Breast epithelium (tissue), 4 donors: ENCODE measurements around the gene VPS13C. TPM values are rescaled to one million over a fixed set of nuclear protein-coding genes. Genes with fewer than 3 reads are reported as not detected.

Experiments used
- DNase-seq, 2 donors: peaks; one replicate each; pipeline ENCODE4 v3.0.0-alpha.2; 2019; ENCODE audit warnings: low spot score in 2 of 2
- H3K27ac ChIP-seq, 2 donors: fragments of 200-600 bp; sonication (generic) in 1 of 2; one replicate each; pipeline ENCODE4 v1.5.1; 2016 to 2019; ENCODE audit warnings: mild to moderate bottlenecking in 1 of 2
- H3K27me3 ChIP-seq, 2 donors: fragments of 200-600 bp; sonication (generic) in 1 of 2; one replicate each; pipeline versions ENCODE4 v1.5.1 to v1.6.0; 2017 to 2019; ENCODE audit warnings: control low read depth in 1 of 2, mild to moderate bottlenecking in 1 of 2
- H3K36me3 ChIP-seq: fragments of 200-600 bp; one replicate; pipeline ENCODE4 v1.5.1; 2019
- H3K4me1 ChIP-seq, 2 donors: fragments of 200-600 bp; sonication (generic); one replicate each; pipeline ENCODE4 v1.5.1; 2016 to 2019; ENCODE audit warnings: control low read depth in 1 of 2
- H3K4me3 ChIP-seq, 3 donors: fragments of 200-600 bp; sonication (generic); 1 replicate in 2 of 3; 2 replicates in 1 of 3; pipeline ENCODE4 v1.5.1; 2016 to 2019; ENCODE audit warnings: mild to moderate bottlenecking in 3 of 3, moderate library complexity in 2 of 3
- H3K9me3 ChIP-seq, 2 donors: fragments of 200-600 bp; sonication (generic) in 1 of 2; one replicate each; pipeline ENCODE4 v1.5.1; 2016 to 2019; ENCODE audit warnings: control low read depth in 1 of 2
- POLR2A ChIP-seq: fragments of 450-650 bp; IDR thresholded peaks from one replicate; pipeline ENCODE4 v1.6.1; 2016; ENCODE audit warnings: antibody characterized with exemption, mild to moderate bottlenecking, moderate library complexity
- POLR2AphosphoS5 ChIP-seq, 3 donors: sonication (generic); formaldehyde crosslinking; IDR thresholded peaks; one replicate each; pipeline ENCODE4 v1.6.1; 2017; ENCODE audit warnings: antibody characterized with exemption in 3 of 3
- intact Hi-C: fragments of 100-400 bp; cut with DNase I; formaldehyde crosslinking; loops from one replicate; pipeline ENCODE4 v1.15.1; 2023; ENCODE audit warnings: low total_unique reads
- total RNA-seq, 3 donors: library from RNA; depleted of rRNA; stranded (reverse); fragments of >200 nt; gene quantifications; one replicate each; pipeline ENCODE4 v1.1.0, GENCODE V29; 2016
- TF ChIP-seq, protein P1 (sequence below), 3 donors: fragments of 450-650 bp; IDR thresholded peaks; one replicate each; pipeline ENCODE4 v1.5.1; 2016 to 2017; ENCODE audit warnings: antibody characterized with exemption in 3 of 3, mild to moderate bottlenecking in 3 of 3, moderate library complexity in 3 of 3

Gene VPS13C
- total RNA-seq, 3 donors from 2014 or later, result 94.4 to 140 (median 117) TPM

DNA sequence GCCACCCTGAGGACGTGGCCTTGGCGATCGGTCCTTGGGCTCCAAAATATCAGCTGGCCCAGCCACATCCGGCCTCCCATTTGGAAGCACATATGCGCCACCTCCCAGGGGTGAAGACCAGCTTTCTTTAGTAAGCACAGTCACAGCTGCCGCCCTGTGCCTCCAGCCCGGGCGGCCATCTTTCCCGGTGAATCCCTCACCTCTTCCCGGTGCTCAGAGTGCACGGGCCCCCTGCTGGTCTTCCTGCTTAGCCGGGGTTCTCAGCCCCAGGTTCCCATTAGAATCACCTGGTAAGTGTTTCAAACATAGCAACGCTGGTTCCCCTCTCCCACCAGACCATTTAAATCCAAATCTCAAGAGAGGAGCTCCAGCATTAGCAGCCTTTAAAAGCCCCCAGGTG is 232.2 kb downstream of the VPS13C start:
- Histone ChIP-seq H3K36me3 (no peaks in the 10 kb centered on the region), H3K4me1 (no peaks in the 10 kb centered on the region), H3K27me3 (no peaks in the 10 kb centered on the region), H3K9me3 (no peaks in the 10 kb centered on the region), H3K27ac (no peak overlapping the region), H3K4me3 (no peak overlapping the region)
- DNase-seq, result no peak
- TF ChIP-seq, protein P1, sequence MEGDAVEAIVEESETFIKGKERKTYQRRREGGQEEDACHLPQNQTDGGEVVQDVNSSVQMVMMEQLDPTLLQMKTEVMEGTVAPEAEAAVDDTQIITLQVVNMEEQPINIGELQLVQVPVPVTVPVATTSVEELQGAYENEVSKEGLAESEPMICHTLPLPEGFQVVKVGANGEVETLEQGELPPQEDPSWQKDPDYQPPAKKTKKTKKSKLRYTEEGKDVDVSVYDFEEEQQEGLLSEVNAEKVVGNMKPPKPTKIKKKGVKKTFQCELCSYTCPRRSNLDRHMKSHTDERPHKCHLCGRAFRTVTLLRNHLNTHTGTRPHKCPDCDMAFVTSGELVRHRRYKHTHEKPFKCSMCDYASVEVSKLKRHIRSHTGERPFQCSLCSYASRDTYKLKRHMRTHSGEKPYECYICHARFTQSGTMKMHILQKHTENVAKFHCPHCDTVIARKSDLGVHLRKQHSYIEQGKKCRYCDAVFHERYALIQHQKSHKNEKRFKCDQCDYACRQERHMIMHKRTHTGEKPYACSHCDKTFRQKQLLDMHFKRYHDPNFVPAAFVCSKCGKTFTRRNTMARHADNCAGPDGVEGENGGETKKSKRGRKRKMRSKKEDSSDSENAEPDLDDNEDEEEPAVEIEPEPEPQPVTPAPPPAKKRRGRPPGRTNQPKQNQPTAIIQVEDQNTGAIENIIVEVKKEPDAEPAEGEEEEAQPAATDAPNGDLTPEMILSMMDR (IDR thresholded peaks at IDR 0.05), result no peak
- no peak for TF ChIP-seq POLR2A
- TF ChIP-seq POLR2AphosphoS5 (IDR thresholded peaks at IDR 0.05), result no peak
- intact Hi-C loops, result no loop called here

DNA sequence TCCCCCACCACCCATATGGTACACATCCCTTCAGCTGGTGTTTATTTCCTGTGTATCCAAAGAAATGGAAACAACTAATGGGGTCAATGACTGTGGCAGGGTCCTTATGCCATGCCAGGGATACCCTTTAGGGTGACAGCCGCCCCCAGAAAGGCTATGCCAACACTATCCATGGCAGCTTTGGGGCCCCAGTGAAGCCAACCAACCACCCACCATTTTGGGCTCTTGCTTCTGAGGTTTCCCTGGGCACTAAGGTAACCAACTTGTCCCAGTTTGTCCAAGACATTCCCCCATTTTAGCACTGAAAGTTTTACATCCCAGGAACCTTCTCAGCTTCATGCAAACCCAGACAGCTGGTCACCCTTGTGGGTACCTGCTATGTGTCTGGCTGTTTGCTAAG is 233.1 kb downstream of the VPS13C start:
- intact Hi-C loops, result no loop called here
- Histone ChIP-seq H3K4me3 (no peak overlapping the region), H3K4me1 (no peaks in the 10 kb centered on the region), H3K36me3 (no peaks in the 10 kb centered on the region), H3K27ac (no peak overlapping the region), H3K27me3 (no peaks in the 10 kb centered on the region), H3K9me3 (no peaks in the 10 kb centered on the region)
- TF ChIP-seq, protein P1 (IDR thresholded peaks at IDR 0.05), result no peak
- no peak for TF ChIP-seq POLR2A
- no peak for TF ChIP-seq POLR2AphosphoS5 (IDR thresholded peaks at IDR 0.05)
- DNase-seq, result no peak

DNA sequence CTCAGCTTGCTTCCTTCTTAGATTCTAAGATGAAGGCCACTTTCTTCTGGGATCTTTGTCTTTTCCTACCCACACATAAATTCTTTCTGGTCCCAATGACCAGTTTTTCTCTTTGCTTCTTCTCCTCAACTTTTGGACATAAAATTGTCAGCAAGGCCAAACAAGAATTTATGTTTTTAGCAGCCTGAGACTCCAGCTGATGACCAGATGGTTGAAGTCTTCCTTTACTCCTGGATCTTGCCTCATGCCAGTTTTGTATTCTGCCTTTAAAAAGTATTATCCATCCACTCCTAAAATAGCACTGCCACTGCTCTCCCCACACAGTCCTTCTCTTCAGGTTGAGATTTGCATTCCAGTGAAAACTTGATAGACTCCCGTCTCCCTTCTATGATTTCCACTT is 236.0 kb downstream of the VPS13C start:
- no peak overlapping the region for H3K4me3 ChIP-seq
- H3K27ac ChIP-seq, result no peak overlapping the region
- no peaks in the 10 kb centered on the region for H3K4me1 ChIP-seq
- intact Hi-C loops, result no loop called here
- no peaks in the 10 kb centered on the region for H3K36me3 ChIP-seq
- TF ChIP-seq, protein P1 (IDR thresholded peaks at IDR 0.05), result no peak
- no peak for TF ChIP-seq POLR2A
- TF ChIP-seq POLR2AphosphoS5 (IDR thresholded peaks at IDR 0.05), result no peak
- DNase-seq, result no peak
- no peaks in the 10 kb centered on the region for H3K9me3 ChIP-seq
- H3K27me3 ChIP-seq, result no peaks in the 10 kb centered on the region

DNA sequence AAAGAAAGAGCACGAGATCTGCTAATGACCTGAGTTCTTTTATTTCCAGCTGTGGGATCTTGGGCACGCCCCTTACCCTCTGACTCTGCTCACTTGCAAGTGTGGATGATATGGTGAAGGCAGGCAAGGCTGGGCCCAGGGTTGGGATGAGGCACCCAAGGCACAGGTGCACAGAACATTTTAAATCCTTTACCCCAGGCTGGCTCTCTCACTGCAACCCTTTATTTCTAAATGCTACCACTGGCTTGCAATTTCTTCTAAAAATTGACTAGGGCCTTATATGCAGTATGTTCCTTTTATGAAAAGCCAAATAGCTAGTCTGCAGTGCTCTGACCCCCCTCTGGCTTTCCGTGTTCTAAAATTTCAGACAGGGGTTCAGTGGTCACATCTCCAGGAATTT is 237.7 kb downstream of the VPS13C start:
- Histone ChIP-seq H3K27ac (no peak overlapping the region), H3K4me3 (no peak overlapping the region), H3K27me3 (no peaks in the 10 kb centered on the region), H3K9me3 (no peaks in the 10 kb centered on the region), H3K36me3 (no peaks in the 10 kb centered on the region), H3K4me1 (no peaks in the 10 kb centered on the region)
- intact Hi-C loops, result no loop called here
- TF ChIP-seq, protein P1 (IDR thresholded peaks at IDR 0.05), result no peak
- TF ChIP-seq POLR2A, result no peak
- no peak for TF ChIP-seq POLR2AphosphoS5 (IDR thresholded peaks at IDR 0.05)
- no peak for DNase-seq

DNA sequence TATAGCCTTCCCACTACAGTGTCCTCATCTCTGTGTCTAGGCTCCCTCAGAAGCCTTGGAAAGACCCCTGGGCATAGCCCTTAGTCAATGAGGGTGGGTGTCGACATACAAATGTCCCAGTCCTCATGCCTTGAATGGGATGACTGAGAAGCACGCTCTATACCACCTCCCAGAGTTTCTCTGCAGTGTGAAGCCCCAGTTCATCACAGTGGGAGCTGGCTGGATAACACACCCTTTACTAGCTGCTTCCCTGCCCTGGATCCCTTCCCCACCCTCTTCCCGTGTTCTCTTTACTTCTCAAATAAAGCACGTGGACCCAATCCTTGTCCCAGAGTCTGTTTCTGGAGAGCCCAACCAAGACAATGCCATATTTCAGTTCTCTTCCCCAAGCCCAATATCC is 239.3 kb downstream of the VPS13C start:
- no peak overlapping the region for H3K4me3 ChIP-seq
- TF ChIP-seq, protein P1 (IDR thresholded peaks at IDR 0.05), result no peak
- no peak for TF ChIP-seq POLR2AphosphoS5 (IDR thresholded peaks at IDR 0.05)
- no peak for TF ChIP-seq POLR2A
- no peaks in the 10 kb centered on the region for H3K36me3 ChIP-seq
- H3K9me3 ChIP-seq, result no peaks in the 10 kb centered on the region
- intact Hi-C loops, result no loop called here
- no peak for DNase-seq
- H3K27me3 ChIP-seq, result no peaks in the 10 kb centered on the region
- no peak overlapping the region for H3K27ac ChIP-seq
- H3K4me1 ChIP-seq, result no peaks in the 10 kb centered on the region
